Measurements from ENCODE around the gene FLII. TPM values are rescaled to one million over a fixed set of nuclear protein-coding genes. Genes with fewer than 3 reads are reported as not detected.

The FLII gene
- total and polyA plus RNA-seq, 12 donors: 207 to 469 (median 292) TPM

GRCh38 chr17:18203308-18203707, 55.2 kb downstream of the FLII start:
- intact Hi-C loops (cut with DNase I): loop anchor here in 2 of 10 donors (10.0 kb wide), 2 partner anchors 59 to 111 kb away; partner anchors contain the start of genes SMCR8 (in 1 of the 2) and TOP3A (in 1 of the 2)
- H3K9me3 ChIP-seq: no peaks in the 10 kb centered on the region
- peaks cover 0 to 98% (median 26%) of the 10 kb centered on the region in 9 donors for H3K36me3 ChIP-seq
- H3K27ac ChIP-seq: no peak overlapping the region
- DNase-seq (no peak), ATAC-seq (peak in 1 of 8 donors; percentile 36)
- no peak for TF ChIP-seq CTCF (IDR thresholded peaks at IDR 0.05)
- H3K27me3 ChIP-seq: no peaks in the 10 kb centered on the region
- H3K4me1 ChIP-seq: peaks cover 10 to 79% (median 50%) of the 10 kb centered on the region in 9 donors
- no peak overlapping the region for H3K4me3 ChIP-seq
- WGBS, 2 donors: 59 to 72% methylated on average over 7 of the region's 7 CpGs

- intact Hi-C loops (cut with DNase I): loop anchor here in 2 of 10 donors (10.0 kb wide), 2 partner anchors 56 to 114 kb away; partner anchors contain the start of genes SMCR8 (in 1 of the 2) and TOP3A (in 1 of the 2)
- 73% methylated on average over 4 of the region's 4 CpGs for WGBS, 2 donors
- no peaks in the 10 kb centered on the region for H3K9me3 ChIP-seq
- H3K4me1 ChIP-seq: peaks cover 17 to 86% (median 65%) of the 10 kb centered on the region in 9 donors
- ATAC-seq (peak in 3 of 8 donors; percentile 19 to 72 (median 25)), DNase-seq (no peak)
- H3K27me3 ChIP-seq: no peaks in the 10 kb centered on the region
- peaks cover 0 to 98% (median 12%) of the 10 kb centered on the region in 9 donors for H3K36me3 ChIP-seq
- H3K4me3 ChIP-seq: no peak overlapping the region
- no peak for TF ChIP-seq CTCF (IDR thresholded peaks at IDR 0.05)
- no peak overlapping the region for H3K27ac ChIP-seq
These were observed 57.4 kb downstream of the FLII start for GRCh38 chr17:18201108-18201507.

- H3K9me3 ChIP-seq: no peaks in the 10 kb centered on the region
- H3K27me3 ChIP-seq: no peaks in the 10 kb centered on the region
- H3K27ac ChIP-seq: no peak overlapping the region
- peaks cover 17 to 91% (median 74%) of the 10 kb centered on the region in 9 donors for H3K4me1 ChIP-seq
- no peak for TF ChIP-seq CTCF (IDR thresholded peaks at IDR 0.05)
- intact Hi-C loops (cut with DNase I): no loop called here
- no peak for DNase-seq
- 8 to 19% methylated on average over 4 of the region's 4 CpGs for WGBS, 2 donors
- H3K36me3 ChIP-seq: peaks cover 0 to 94% (median 22%) of the 10 kb centered on the region in 9 donors
- no peak overlapping the region for H3K4me3 ChIP-seq
- ATAC-seq: peak in 5 of 8 donors; percentile 7 to 56 (median 42)
These were observed 60.0 kb downstream of the FLII start for GRCh38 chr17:18198530-18198929.

GRCh38 chr17:18197535-18198194, 60.9 kb downstream of the FLII start:
- Histone ChIP-seq H3K36me3 (peaks cover 0 to 91% (median 22%) of the 10 kb centered on the region in 9 donors), H3K27me3 (no peaks in the 10 kb centered on the region), H3K27ac (peak overlapping the region in 2 of 10 donors; percentile 1 to 24), H3K9me3 (no peaks in the 10 kb centered on the region), H3K4me3 (no peak overlapping the region), H3K4me1 (peaks cover 17 to 91% (median 70%) of the 10 kb centered on the region in 9 donors)
- DNase-seq (no peak), ATAC-seq (peak in 1 of 8 donors; percentile 18)
- WGBS, 2 donors: 68 to 73% methylated on average over 3 of the region's 3 CpGs
- intact Hi-C loops (cut with DNase I): no loop called here
- TF ChIP-seq CTCF (IDR thresholded peaks at IDR 0.05): no peak
